ENCODE results near the gene HNMT.

Gene HNMT

DNA sequence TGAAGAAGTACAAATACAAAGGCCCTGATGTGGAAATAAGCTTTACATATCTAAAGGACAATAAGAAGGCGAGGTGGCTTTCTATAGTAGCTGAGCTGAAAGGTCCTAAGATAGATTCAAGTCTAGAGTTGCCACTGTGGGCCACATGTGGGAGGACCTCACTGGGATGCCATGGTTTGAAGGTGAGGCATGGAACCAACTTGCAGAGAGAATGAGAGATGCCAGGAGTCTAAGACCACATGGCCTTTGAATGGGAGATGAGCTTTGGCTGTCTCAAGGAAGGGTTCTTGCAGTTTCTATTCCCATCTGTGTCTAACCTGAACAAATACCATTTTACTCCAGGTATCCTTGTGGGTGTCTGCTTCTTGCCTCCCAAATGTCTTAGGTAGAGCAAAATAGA is 53.6 kb downstream of the HNMT start:
- DNase-seq (ENCODE audit: low spot score) = no peak
- Histone ChIP-seq H3K27ac (no peak overlapping the region), H3K4me3 (no peak overlapping the region)
- no peak for TF ChIP-seq CTCF (IDR thresholded peaks at IDR 0.05)

DNA sequence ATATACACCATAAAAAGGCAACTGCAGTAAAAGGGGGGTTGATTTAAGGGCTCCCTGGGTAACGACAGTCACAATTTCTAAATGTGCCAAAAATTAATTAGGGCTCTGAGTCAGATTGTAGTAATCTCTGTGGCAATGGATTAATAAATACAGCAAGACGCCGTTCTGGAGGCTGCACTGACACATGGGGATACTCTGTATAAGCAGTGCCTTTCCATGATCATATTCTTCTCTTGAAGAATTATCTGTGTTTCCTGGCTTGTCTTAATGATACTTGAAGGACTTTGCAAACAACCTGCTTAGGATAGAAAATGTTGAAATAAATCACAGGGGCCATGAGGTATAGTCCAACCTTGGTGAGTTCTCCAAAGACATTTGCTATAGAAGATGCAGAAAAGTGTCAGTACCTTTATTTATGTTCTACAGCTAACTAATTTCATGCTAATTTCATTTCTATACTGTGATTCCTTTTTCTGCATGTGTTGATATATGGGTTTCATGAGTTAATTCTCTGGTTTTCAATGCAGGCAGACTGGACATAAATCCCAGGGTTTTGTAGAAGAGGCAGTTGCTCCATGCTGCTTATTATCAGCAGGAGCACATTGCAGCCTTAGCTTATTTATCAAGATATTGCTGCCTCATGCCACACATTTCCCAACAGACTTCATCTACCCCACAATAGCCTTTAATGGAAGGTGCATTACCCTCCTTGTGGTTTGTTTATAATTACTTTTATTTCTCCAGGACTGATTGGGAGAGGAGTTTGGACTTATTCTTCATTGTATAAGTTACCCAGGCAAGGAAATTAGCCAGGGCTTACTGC is 54.8 kb downstream of the HNMT start:
- no peak overlapping the region for H3K27ac ChIP-seq
- no peak overlapping the region for H3K4me3 ChIP-seq
- TF ChIP-seq CTCF (IDR thresholded peaks at IDR 0.05) = no peak
- DNase-seq (ENCODE audit: low spot score) = no peak

DNA sequence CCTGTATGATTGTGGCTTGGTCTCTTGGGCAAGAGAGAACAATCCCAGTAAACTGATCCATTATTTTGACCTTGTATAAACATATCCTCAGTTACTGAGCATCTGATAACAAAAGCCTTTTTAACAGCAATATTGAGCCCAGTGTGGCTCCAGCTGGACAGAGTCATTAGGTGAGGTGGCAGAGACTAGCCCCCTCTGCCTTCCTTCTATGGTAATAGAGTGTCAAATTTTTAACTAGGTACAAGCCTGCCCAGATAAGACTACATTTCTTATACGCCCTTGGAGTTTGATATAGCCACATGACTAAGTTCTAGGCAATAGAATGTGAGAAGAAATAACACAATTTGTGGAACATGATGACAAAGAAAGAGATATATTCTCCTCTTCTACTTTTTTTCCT is 56.2 kb downstream of the HNMT start:
- no peak overlapping the region for H3K4me3 ChIP-seq
- TF ChIP-seq CTCF (IDR thresholded peaks at IDR 0.05) = no peak
- no peak for DNase-seq (ENCODE audit: low spot score)
- H3K27ac ChIP-seq = no peak overlapping the region

- Histone ChIP-seq H3K27ac (no peak overlapping the region), H3K4me3 (no peak overlapping the region)
- TF ChIP-seq CTCF (IDR thresholded peaks at IDR 0.05) = no peak
- no peak for DNase-seq (ENCODE audit: low spot score)
Observed at GRCh38 chr2:138021154-138021553, 56.9 kb downstream of the HNMT start.

DNA sequence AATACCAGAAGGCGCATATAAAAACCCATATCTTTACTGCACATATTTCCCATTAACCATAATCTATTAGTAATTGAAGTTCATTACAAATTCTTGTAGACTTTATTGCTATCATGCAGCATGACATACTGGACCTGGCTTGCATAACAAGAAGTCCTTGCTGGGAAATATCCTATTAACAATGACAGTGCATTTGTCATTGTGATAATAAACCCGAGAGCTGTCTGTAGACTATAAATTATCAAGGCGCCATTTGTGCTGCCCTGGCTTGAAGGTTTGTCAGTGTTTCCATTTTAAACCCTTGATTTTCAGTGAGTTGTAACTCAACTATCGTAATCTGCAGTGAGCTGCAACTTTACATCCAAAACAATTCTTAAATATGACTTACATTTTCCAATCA is 59.0 kb downstream of the HNMT start:
- DNase-seq (ENCODE audit: low spot score) = no peak
- TF ChIP-seq CTCF (IDR thresholded peaks at IDR 0.05) = no peak
- H3K4me3 ChIP-seq = no peak overlapping the region
- H3K27ac ChIP-seq = no peak overlapping the region

DNA sequence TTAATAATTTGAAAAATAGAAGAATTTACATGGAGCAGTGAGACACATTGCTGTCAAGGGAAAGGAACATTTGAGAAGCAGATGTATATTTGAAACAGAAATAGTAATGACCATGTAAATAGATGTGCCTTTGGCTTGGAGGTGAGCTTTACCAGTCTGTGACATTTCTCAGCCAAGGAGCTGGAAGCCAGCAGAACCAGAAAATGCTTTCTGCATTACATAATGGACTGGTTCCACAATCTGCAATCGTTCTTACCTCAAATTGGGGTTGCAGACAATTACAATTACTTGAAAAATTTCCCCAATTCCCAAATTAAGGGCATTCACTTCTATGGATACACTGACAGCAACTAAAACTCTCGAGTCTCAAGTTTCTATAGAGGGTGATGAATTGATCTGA is 59.7 kb downstream of the HNMT start:
- DNase-seq (ENCODE audit: low spot score) = no peak
- TF ChIP-seq CTCF (IDR thresholded peaks at IDR 0.05) = no peak
- Histone ChIP-seq H3K27ac (no peak overlapping the region), H3K4me3 (no peak overlapping the region)

Measured in coronary artery (tissue), 2 donors.